Naive thymus-derived CD4-positive, alpha-beta T cell (primary cell): ENCODE measurements around the gene EPHB3. TPM values are rescaled to one million over a fixed set of nuclear protein-coding genes. Genes with fewer than 3 reads are reported as not detected.

Source experiments
- ATAC-seq: fragments of 150-1000 bp; cut with Tn5 transposase; 2 replicates; pipeline ENCODE4 v1.10.0; 2021; ENCODE audit warnings: mild to moderate bottlenecking, moderate library complexity
- CTCF ChIA-PET: fragments of 350-600 bp; sonication (Branson Sonifier 250); formaldehyde crosslinking; loops from one replicate; lab custom pipeline; 2021; ENCODE audit warnings: antibody characterized with exemption; lab: Charles Lee
- POLR2A ChIA-PET: fragments of 350-600 bp; sonication (Branson Sonifier 250); formaldehyde crosslinking; loops from one replicate; lab custom pipeline; 2021; ENCODE audit warnings: antibody characterized with exemption, inconsistent platforms; lab: Charles Lee
- DNase-seq, 9 donors: peaks; one replicate each; pipeline versions ENCODE4 v3.0.0 to v3.0.0-alpha.2; 2020 to 2022; ENCODE audit warnings: mixed read lengths in 1 of 9
- H3K27ac ChIP-seq: one replicate; pipeline ENCODE4 v1.7.0; 2013; ENCODE audit warnings: mild to moderate bottlenecking, low read depth, low read length, moderate library complexity
- H3K27me3 ChIP-seq, 2 donors: one replicate each; pipeline ENCODE4 v1.7.0; 2013; ENCODE audit warnings: low read length in 2 of 2, mild to moderate bottlenecking in 2 of 2, moderate library complexity in 2 of 2; ENCODE audit not compliant: control insufficient read depth in 2 of 2, insufficient read depth in 2 of 2
- H3K36me3 ChIP-seq, 3 experiments: 1 replicate in 2 of 3; 2 replicates in 1 of 3; pipeline ENCODE4 v1.7.0; 2013; ENCODE audit warnings: low read length in 3 of 3, mild to moderate bottlenecking in 3 of 3, moderate library complexity in 1 of 3; ENCODE audit not compliant: insufficient read depth in 3 of 3, control insufficient read depth in 2 of 3
- H3K4me1 ChIP-seq, 2 donors: one replicate each; pipeline ENCODE4 v1.7.0; 2013; ENCODE audit warnings: low read length in 2 of 2, mild to moderate bottlenecking in 2 of 2, moderate library complexity in 1 of 2; ENCODE audit not compliant: control insufficient read depth in 2 of 2, insufficient read depth in 2 of 2
- H3K4me3 ChIP-seq: 2 replicates; pipeline ENCODE4 v1.7.0; 2013; ENCODE audit warnings: mild to moderate bottlenecking, low read length
- H3K9me3 ChIP-seq, 3 experiments: 1 replicate in 2 of 3; 2 replicates in 1 of 3; pipeline ENCODE4 v1.7.0; 2013; ENCODE audit warnings: low read length in 3 of 3; ENCODE audit not compliant: control insufficient read depth in 2 of 3
- H3K27ac Mint-ChIP-seq, 9 donors: one replicate each; pipeline ENCODE4 v1.8.0; 2020 to 2022; ENCODE audit warnings: mixed read lengths in 9 of 9, mild to moderate bottlenecking in 8 of 9, moderate library complexity in 5 of 9, inconsistent platforms in 2 of 9
- H3K27me3 Mint-ChIP-seq, 5 donors: one replicate each; pipeline ENCODE4 v1.8.0; 2021 to 2022; ENCODE audit warnings: mixed read lengths in 5 of 5, mild to moderate bottlenecking in 1 of 5
- H3K36me3 Mint-ChIP-seq, 5 donors: one replicate each; pipeline ENCODE4 v1.8.0; 2020 to 2022; ENCODE audit warnings: mixed read lengths in 5 of 5, mild to moderate bottlenecking in 3 of 5, inconsistent platforms in 1 of 5
- H3K4me1 Mint-ChIP-seq, 7 donors: one replicate each; pipeline ENCODE4 v1.8.0; 2020 to 2022; ENCODE audit warnings: mixed read lengths in 7 of 7, mild to moderate bottlenecking in 3 of 7, inconsistent platforms in 1 of 7
- H3K4me3 Mint-ChIP-seq, 10 donors: one replicate each; pipeline ENCODE4 v1.8.0; 2020 to 2022; ENCODE audit warnings: mild to moderate bottlenecking in 10 of 10, mixed read lengths in 10 of 10, moderate library complexity in 6 of 10, inconsistent platforms in 2 of 10
- H3K9me3 Mint-ChIP-seq, 11 donors: one replicate each; pipeline ENCODE4 v1.8.0; 2020 to 2022; ENCODE audit warnings: mixed read lengths in 11 of 11, mild to moderate bottlenecking in 4 of 11, inconsistent platforms in 1 of 11, moderate library complexity in 1 of 11
- intact Hi-C, 2 donors: fragments of 100-400 bp; cut with micrococcal nuclease; formaldehyde crosslinking; loops; one replicate each; pipeline ENCODE4 v1.15.1; 2023
- polyA plus RNA-seq, 2 donors: library from polyadenylated mRNA; unstranded; fragments of 300-500 nt; fragmentation: Illumina TruSeq; gene quantifications; one replicate each; pipeline ENCODE4 v1.2.3, GENCODE V29; 2021
- total RNA-seq, 6 experiments: library from RNA in 5 of 6; stranded (reverse) in 5 of 6; gene quantifications; 1 replicate in 5 of 6; 2 replicates in 1 of 6; pipeline ENCODE4 v1.2.3 and lab custom pipeline; 2021 to 2026

EPHB3 gene
- total and polyA plus RNA-seq, 7 experiments from 2014 or later = 0.04 to 0.49 (median 0.32) TPM

GRCh38 chr3:184586851-184587250 lies 25.3 kb downstream of the EPHB3 start:
- ATAC-seq (peak; percentile 42), DNase-seq (no peak)
- Histone ChIP-seq H3K4me3 (no peak overlapping the region), H3K9me3 (no peaks in the 10 kb centered on the region), H3K36me3 (no peaks in the 10 kb centered on the region), H3K4me1 (peaks cover 0 to 5% of the 10 kb centered on the region in 2 donors), H3K27me3 (peaks cover 0 to 4% of the 10 kb centered on the region in 2 donors), H3K27ac (no peak overlapping the region)
- no peak overlapping the region for H3K27ac Mint-ChIP-seq
- intact Hi-C loops = no loop called here
- ChIA-PET POLR2A (no interaction called here), CTCF (interaction anchor here (0.5 kb wide), 1 partner anchor 40 kb away, joined by 4 read pairs; no protein-coding TSS in a partner anchor)
- no peaks in the 10 kb centered on the region for H3K9me3 Mint-ChIP-seq
- peaks cover 10 to 31% (median 17%) of the 10 kb centered on the region in 5 donors for H3K27me3 Mint-ChIP-seq
- peaks cover 0 to 12% (median 9%) of the 10 kb centered on the region in 7 donors for H3K4me1 Mint-ChIP-seq
- no peak overlapping the region for H3K4me3 Mint-ChIP-seq
- no peaks in the 10 kb centered on the region for H3K36me3 Mint-ChIP-seq

GRCh38 chr3:184588776-184589175 lies 27.2 kb downstream of the EPHB3 start:
- peaks cover 0 to 18% (median 6%) of the 10 kb centered on the region in 5 donors for H3K27me3 Mint-ChIP-seq
- no peak overlapping the region for H3K27ac Mint-ChIP-seq
- H3K36me3 Mint-ChIP-seq = no peaks in the 10 kb centered on the region
- no peak overlapping the region for H3K4me3 ChIP-seq
- intact Hi-C loops = no loop called here
- no peaks in the 10 kb centered on the region for H3K9me3 Mint-ChIP-seq
- peaks cover 0 to 5% (median 0%) of the 10 kb centered on the region in 7 donors for H3K4me1 Mint-ChIP-seq
- no peaks in the 10 kb centered on the region for H3K36me3 ChIP-seq
- H3K27me3 ChIP-seq = no peaks in the 10 kb centered on the region
- no peak overlapping the region for H3K27ac ChIP-seq
- POLR2A ChIA-PET = no interaction called here
- DNase-seq = no peak
- no peak overlapping the region for H3K4me3 Mint-ChIP-seq
- H3K9me3 ChIP-seq = no peaks in the 10 kb centered on the region
- no peak for ATAC-seq
- CTCF ChIA-PET = no interaction called here
- H3K4me1 ChIP-seq = no peaks in the 10 kb centered on the region

GRCh38 chr3:184590795-184591194 lies 29.2 kb downstream of the EPHB3 start:
- intact Hi-C loops = no loop called here
- Mint-ChIP-seq H3K27me3 (peaks cover 0 to 3% (median 0%) of the 10 kb centered on the region in 5 donors), H3K36me3 (no peaks in the 10 kb centered on the region), H3K4me3 (no peak overlapping the region), H3K9me3 (no peaks in the 10 kb centered on the region), H3K27ac (no peak overlapping the region), H3K4me1 (no peaks in the 10 kb centered on the region)
- no peaks in the 10 kb centered on the region for H3K36me3 ChIP-seq
- no peak overlapping the region for H3K27ac ChIP-seq
- POLR2A ChIA-PET = no interaction called here
- DNase-seq (no peak), ATAC-seq (no peak)
- no peak overlapping the region for H3K4me3 ChIP-seq
- H3K9me3 ChIP-seq = no peaks in the 10 kb centered on the region
- H3K4me1 ChIP-seq = no peaks in the 10 kb centered on the region
- no peaks in the 10 kb centered on the region for H3K27me3 ChIP-seq
- CTCF ChIA-PET = interaction anchor here (0.5 kb wide), 1 partner anchor 66 kb away, joined by 3 read pairs; no protein-coding TSS in a partner anchor

- no peaks in the 10 kb centered on the region for H3K9me3 ChIP-seq
- intact Hi-C loops = no loop called here
- Mint-ChIP-seq H3K4me1 (no peaks in the 10 kb centered on the region), H3K27ac (no peak overlapping the region), H3K36me3 (no peaks in the 10 kb centered on the region), H3K4me3 (no peak overlapping the region), H3K9me3 (no peaks in the 10 kb centered on the region), H3K27me3 (peaks cover 0 to 3% (median 0%) of the 10 kb centered on the region in 5 donors)
- no peaks in the 10 kb centered on the region for H3K27me3 ChIP-seq
- ATAC-seq = no peak
- CTCF ChIA-PET = no interaction called here
- POLR2A ChIA-PET = no interaction called here
- H3K27ac ChIP-seq = no peak overlapping the region
- H3K36me3 ChIP-seq = no peaks in the 10 kb centered on the region
- no peaks in the 10 kb centered on the region for H3K4me1 ChIP-seq
- H3K4me3 ChIP-seq = no peak overlapping the region
- no peak for DNase-seq
These were observed 30.2 kb downstream of the EPHB3 start for GRCh38 chr3:184591789-184592188.

GRCh38 chr3:184592371-184593219 lies 31.0 kb downstream of the EPHB3 start:
- Mint-ChIP-seq H3K4me3 (no peak overlapping the region), H3K9me3 (no peaks in the 10 kb centered on the region), H3K36me3 (no peaks in the 10 kb centered on the region), H3K4me1 (no peaks in the 10 kb centered on the region), H3K27ac (no peak overlapping the region), H3K27me3 (peaks cover 0 to 3% (median 0%) of the 10 kb centered on the region in 5 donors)
- DNase-seq (no peak), ATAC-seq (no peak)
- Histone ChIP-seq H3K36me3 (no peaks in the 10 kb centered on the region), H3K27me3 (no peaks in the 10 kb centered on the region), H3K4me1 (no peaks in the 10 kb centered on the region), H3K4me3 (no peak overlapping the region), H3K27ac (no peak overlapping the region), H3K9me3 (no peaks in the 10 kb centered on the region)
- ChIA-PET CTCF (no interaction called here), POLR2A (no interaction called here)
- intact Hi-C loops = no loop called here

GRCh38 chr3:184593220-184593927 lies 31.8 kb downstream of the EPHB3 start:
- no peak for DNase-seq
- Histone ChIP-seq H3K27me3 (no peaks in the 10 kb centered on the region), H3K4me1 (no peaks in the 10 kb centered on the region), H3K4me3 (no peak overlapping the region), H3K9me3 (no peaks in the 10 kb centered on the region), H3K27ac (no peak overlapping the region), H3K36me3 (no peaks in the 10 kb centered on the region)
- POLR2A ChIA-PET = no interaction called here
- Mint-ChIP-seq H3K36me3 (no peaks in the 10 kb centered on the region), H3K4me1 (no peaks in the 10 kb centered on the region), H3K9me3 (no peaks in the 10 kb centered on the region), H3K27ac (no peak overlapping the region), H3K27me3 (peaks cover 0 to 3% (median 0%) of the 10 kb centered on the region in 5 donors), H3K4me3 (no peak overlapping the region)
- intact Hi-C loops = no loop called here
- CTCF ChIA-PET = no interaction called here
- ATAC-seq = no peak
